ENCODE results near the gene TOR1A.

Gene TOR1A

DNA sequence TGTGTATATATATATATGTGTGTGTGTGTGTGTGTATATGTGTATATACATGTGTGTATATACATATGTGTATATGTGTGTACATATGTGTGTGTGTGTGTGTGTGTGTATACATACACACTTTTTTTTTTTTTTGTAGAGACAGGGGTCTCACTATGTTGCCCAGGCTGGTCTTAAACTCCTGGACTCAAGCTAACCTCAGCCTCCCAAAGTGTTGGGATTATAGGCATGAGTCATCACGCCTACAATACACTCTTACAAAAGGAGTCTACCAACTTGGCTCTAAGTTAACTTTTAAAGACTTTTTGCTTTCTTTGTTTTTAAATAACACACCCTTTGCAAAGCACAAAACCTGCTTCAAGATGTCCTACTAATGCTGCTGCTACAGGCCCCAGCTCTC lies 9.0 kb upstream of the TOR1A start:
- TF ChIP-seq, protein P1, sequence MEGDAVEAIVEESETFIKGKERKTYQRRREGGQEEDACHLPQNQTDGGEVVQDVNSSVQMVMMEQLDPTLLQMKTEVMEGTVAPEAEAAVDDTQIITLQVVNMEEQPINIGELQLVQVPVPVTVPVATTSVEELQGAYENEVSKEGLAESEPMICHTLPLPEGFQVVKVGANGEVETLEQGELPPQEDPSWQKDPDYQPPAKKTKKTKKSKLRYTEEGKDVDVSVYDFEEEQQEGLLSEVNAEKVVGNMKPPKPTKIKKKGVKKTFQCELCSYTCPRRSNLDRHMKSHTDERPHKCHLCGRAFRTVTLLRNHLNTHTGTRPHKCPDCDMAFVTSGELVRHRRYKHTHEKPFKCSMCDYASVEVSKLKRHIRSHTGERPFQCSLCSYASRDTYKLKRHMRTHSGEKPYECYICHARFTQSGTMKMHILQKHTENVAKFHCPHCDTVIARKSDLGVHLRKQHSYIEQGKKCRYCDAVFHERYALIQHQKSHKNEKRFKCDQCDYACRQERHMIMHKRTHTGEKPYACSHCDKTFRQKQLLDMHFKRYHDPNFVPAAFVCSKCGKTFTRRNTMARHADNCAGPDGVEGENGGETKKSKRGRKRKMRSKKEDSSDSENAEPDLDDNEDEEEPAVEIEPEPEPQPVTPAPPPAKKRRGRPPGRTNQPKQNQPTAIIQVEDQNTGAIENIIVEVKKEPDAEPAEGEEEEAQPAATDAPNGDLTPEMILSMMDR (conservative IDR thresholded peaks at IDR 0.05; ENCODE audit: low read length), result no peak

GRCh38 chr9:129828969-129829368 lies 5.0 kb upstream of the TOR1A start:
- TF ChIP-seq, protein P1 (conservative IDR thresholded peaks at IDR 0.05; ENCODE audit: low read length), result no peak
- no peak overlapping the region for H3K4me3 ChIP-seq (ENCODE audit: low read length)
- DNase-seq (ENCODE audit: low read depth), result no peak

More for the DNA sequence above, 9.0 kb upstream of the TOR1A start:
- H3K4me3 ChIP-seq (ENCODE audit: low read length), result no peak overlapping the region
- DNase-seq (ENCODE audit: low read depth), result no peak

DNA sequence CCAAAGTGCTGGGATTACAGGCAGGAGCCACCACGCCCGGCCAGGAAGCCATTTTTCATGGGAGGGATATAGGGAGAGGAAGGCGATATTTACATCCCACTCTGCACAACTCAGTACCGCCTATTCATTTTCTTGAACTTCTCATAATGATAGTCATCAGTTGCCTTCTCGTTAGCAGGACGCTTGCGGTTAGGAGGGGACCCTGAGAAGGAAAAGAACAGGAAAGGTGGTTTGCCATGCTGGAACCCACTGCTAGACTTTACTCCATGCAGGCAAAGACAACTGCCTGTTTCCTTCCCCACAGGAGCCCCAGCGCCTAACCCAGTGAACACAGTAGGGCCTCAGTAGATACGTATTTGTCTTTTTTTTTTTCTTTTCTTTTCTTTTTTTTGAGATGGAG lies 4.1 kb upstream of the TOR1A start:
- TF ChIP-seq, protein P1 (conservative IDR thresholded peaks at IDR 0.05; ENCODE audit: low read length), result no peak
- H3K4me3 ChIP-seq (ENCODE audit: low read length), result no peak overlapping the region
- no peak for DNase-seq (ENCODE audit: low read depth)

DNA sequence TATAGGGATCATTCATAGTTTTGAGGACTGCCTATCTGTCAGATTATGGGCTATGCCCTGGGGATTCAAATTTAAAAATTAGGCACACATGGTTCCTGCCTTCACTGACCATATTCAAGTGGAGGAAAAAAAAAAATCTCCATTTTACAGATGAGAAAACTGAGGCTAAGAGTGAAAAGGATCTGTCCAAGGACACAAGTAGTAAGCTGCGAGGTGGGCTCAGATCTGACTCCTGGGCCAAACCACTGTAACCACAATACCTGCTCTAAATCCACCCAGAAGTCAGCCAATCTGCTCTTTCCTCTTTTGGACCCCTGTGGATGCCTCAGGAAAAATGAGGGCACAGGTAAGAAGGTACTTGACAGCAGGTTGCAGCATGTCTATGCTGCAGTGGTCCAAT lies 2.8 kb upstream of the TOR1A start:
- DNase-seq (ENCODE audit: low read depth), result no peak
- H3K4me3 ChIP-seq (ENCODE audit: low read length), result no peak overlapping the region
- TF ChIP-seq, protein P1 (conservative IDR thresholded peaks at IDR 0.05; ENCODE audit: low read length), result no peak

GRCh38 chr9:129826344-129826743 lies 2.4 kb upstream of the TOR1A start:
- TF ChIP-seq, protein P1 (conservative IDR thresholded peaks at IDR 0.05; ENCODE audit: low read length), result no peak
- DNase-seq (ENCODE audit: low read depth), result peak; percentile 59
- no peak overlapping the region for H3K4me3 ChIP-seq (ENCODE audit: low read length)

DNA sequence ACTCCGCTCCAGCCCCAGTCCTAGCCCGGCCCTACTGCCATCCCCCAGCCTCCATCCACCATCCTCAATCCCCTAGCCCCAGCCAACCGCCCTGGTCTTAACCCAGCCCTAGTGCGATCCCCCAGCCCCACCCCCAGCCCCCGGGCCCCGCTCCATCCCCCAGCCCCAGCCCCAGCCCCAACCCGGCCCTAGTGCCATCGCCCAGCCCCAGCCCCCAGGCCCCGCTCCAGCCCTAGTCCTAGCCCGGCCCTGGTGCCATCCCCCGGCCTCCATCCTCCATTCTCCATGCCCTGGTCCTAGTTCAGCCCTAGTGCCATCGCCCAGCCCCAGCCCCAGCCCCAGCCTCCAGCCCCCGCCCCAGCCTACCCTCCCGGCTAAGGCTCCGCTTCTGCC lies 398 bp downstream of the TOR1A start:
- TF ChIP-seq, protein P1 (conservative IDR thresholded peaks at IDR 0.05; ENCODE audit: low read length), result no peak
- H3K4me3 ChIP-seq (ENCODE audit: low read length), result peak overlapping the region; percentile 81
- no peak for DNase-seq (ENCODE audit: low read depth)

GRCh38 chr9:129822898-129823541 lies 916 bp downstream of the TOR1A start:
- TF ChIP-seq, protein P1 (conservative IDR thresholded peaks at IDR 0.05; ENCODE audit: low read length), result no peak
- peak overlapping the region; percentile 81 for H3K4me3 ChIP-seq (ENCODE audit: low read length)
- DNase-seq (ENCODE audit: low read depth), result peak; percentile 38
